ENCODE results near the gene MYL10. TPM values are rescaled to one million over a fixed set of nuclear protein-coding genes. Genes with fewer than 3 reads are reported as not detected.

MYL10 gene
- total RNA-seq, 2 experiments from 2014 or later: not detected

DNA sequence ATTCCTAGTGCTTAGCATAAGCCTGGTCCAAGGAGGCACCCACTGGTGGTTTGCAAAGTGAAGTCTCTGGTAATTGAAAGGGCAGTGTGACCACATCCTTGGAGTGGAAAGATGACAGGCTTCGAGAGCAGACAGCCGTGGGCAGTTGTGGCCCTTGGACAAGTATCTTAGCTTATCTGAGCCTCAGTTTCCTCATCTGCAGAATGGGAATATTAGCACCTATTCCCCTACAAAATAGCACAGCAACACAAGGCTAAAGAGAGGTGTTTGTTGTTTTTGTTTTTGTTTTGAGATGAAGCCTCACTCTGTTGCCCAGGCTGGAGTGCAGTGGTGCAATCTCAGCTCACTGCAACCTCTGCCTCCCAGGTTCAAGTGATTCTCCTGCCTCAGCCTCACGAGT, 29.3 kb downstream of the MYL10 start:
- H3K27ac Mint-ChIP-seq: no peak overlapping the region
- DNase-seq: no peak
- no peaks in the 10 kb centered on the region for H3K27me3 Mint-ChIP-seq
- no peak overlapping the region for H3K4me3 Mint-ChIP-seq
- no peaks in the 10 kb centered on the region for H3K36me3 Mint-ChIP-seq
- H3K9me3 Mint-ChIP-seq: no peaks in the 10 kb centered on the region
- no peaks in the 10 kb centered on the region for H3K4me1 Mint-ChIP-seq

DNA sequence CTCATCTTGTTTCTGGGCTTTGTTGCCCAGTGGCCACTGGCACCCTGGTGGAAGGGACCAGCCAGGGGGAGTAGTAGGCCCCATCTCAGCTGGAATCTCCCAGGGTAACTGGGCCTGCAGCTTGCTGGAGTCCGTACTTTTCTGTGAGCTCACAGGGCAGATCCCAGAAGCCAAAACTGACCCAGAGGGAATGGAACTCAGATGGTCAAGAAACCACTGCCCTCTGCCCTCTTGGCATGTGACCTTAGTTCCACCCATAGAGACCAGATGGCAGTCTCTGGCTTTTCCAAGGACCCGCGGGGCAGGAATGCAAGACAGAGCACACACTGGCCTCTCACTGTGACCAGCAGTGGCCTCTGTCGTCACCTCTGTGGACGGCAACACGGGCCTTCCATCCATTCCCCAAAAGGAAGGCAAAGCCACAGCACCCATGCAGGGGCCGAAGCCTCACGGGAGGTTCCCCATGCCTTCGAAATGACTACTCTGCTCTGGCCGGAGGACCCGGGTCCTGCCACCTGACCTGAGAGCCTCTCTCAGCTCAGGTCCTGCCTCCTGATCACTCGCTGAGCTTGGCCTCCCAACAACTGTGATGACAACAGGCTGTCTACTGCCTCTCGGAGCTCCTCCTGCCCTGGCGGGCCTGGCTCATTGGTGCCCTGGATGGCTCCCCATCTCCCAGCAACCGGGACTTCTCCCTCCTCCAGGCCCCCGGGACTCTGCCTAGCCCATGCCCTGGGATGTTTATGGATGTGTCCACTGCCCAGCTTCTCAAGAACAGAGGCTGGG, 29.9 kb downstream of the MYL10 start:
- Mint-ChIP-seq H3K9me3 (no peaks in the 10 kb centered on the region), H3K27me3 (no peaks in the 10 kb centered on the region), H3K4me3 (no peak overlapping the region), H3K36me3 (no peaks in the 10 kb centered on the region), H3K27ac (no peak overlapping the region), H3K4me1 (no peaks in the 10 kb centered on the region)
- no peak for DNase-seq

DNA sequence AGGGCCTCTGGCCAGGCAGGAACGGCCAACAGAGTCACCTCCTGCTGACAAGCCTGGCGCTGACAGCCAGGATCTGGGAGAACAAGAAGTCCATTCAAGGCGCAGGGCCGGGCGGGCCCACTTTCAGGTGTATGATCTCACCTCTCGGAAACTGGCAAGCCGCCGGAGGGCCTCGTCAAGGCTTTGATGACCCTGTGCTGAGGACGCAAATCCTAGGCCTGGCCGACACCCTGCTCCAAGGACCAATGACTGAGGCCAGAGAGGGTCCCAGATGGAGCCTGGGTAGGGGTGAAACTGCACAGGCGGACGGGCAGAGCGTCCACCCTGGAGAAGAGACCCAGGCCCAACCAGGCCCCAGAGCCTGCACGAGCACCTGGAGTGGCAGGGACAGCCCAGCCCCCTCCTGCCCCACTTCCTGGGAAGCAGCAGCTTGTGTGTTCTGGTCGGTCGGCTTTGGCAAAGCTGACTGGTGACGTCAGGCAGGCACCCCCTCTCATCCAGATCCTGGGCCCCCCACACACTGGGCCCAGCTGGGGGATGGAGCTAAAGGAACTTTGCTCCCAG, 30.6 kb downstream of the MYL10 start:
- H3K4me3 Mint-ChIP-seq: no peak overlapping the region
- no peaks in the 10 kb centered on the region for H3K27me3 Mint-ChIP-seq
- H3K4me1 Mint-ChIP-seq: no peaks in the 10 kb centered on the region
- no peak overlapping the region for H3K27ac Mint-ChIP-seq
- H3K36me3 Mint-ChIP-seq: no peaks in the 10 kb centered on the region
- DNase-seq: no peak
- no peaks in the 10 kb centered on the region for H3K9me3 Mint-ChIP-seq

DNA sequence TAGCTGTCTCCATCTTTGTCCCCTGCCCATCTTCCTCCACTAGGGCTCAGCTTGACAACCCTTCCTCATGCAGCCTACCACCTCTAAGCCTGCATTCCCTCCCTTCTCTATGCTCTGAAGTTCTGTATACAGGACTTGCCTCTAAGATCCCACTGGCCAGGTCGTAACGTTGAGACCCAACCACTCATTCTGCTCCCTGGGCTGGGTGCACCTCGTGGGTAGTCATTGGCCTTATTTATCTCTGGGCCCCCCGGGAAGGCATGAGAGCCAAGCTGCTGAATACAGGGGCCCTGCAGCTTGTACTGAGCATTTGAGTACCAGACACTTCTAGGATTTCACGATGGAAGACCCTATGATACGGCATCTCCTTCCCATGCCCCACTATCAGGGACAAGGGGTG, 31.2 kb downstream of the MYL10 start:
- Mint-ChIP-seq H3K4me1 (no peaks in the 10 kb centered on the region), H3K27ac (no peak overlapping the region), H3K9me3 (no peaks in the 10 kb centered on the region), H3K4me3 (no peak overlapping the region), H3K36me3 (no peaks in the 10 kb centered on the region), H3K27me3 (no peaks in the 10 kb centered on the region)
- DNase-seq: no peak

DNA sequence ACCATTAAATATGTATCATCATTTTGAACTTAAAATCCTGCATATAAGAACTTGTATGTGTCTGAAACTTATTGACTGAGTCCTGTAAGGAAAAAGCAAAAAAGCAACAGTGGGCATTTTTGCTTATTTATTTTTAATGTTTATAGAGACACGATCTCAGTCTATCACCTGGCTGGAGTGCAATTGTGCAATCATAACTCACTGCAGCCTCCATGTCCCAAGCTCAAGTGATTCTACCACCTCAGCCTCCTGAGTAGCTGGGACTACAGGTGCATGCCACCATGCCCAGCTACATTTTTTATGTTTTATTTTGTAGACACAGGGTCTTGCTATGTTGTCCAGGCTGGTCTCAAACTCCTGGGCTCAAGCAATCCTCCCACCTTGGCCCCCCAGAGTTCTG, 32.2 kb downstream of the MYL10 start:
- Mint-ChIP-seq H3K4me1 (no peaks in the 10 kb centered on the region), H3K27me3 (no peaks in the 10 kb centered on the region), H3K4me3 (no peak overlapping the region), H3K36me3 (no peaks in the 10 kb centered on the region), H3K9me3 (no peaks in the 10 kb centered on the region), H3K27ac (no peak overlapping the region)
- DNase-seq: no peak

DNA sequence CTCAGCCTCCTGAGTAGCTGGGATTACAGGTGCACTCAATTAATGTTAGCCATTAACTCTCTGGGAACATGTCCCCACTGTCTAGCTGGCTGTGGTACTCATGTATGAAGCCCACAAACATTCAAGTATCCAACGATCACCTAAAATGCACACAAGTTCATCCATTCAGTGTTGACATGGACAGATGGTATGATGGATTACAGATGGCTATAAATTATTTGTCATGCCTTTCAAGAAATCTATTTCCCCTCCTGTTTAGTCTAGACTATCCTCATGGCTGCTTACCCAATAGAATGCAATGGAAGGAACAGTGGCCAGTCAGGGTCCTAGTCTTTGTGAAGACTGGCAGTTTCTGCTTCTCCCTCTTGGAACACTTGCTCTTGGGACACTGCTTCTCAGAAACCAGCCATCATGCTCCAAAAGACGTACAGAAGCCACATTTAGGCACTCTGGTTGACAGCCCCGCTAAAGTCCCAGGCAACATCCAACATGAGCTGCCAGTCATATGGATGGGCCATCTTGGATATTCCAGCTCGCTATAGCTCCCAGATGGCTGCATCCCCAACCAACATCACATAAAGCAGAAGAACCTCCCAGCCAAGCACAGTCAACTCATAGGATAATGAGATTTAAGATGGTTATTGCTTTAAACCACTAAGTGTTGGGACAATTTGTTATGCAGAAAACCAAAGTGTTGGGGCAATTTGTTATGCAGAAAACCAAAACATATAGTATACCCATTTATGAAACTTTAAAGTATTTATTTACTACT, 33.1 kb downstream of the MYL10 start:
- H3K4me1 Mint-ChIP-seq: no peaks in the 10 kb centered on the region
- no peaks in the 10 kb centered on the region for H3K27me3 Mint-ChIP-seq
- no peaks in the 10 kb centered on the region for H3K36me3 Mint-ChIP-seq
- no peak overlapping the region for H3K4me3 Mint-ChIP-seq
- no peak for DNase-seq
- H3K27ac Mint-ChIP-seq: no peak overlapping the region
- no peaks in the 10 kb centered on the region for H3K9me3 Mint-ChIP-seq

DNA sequence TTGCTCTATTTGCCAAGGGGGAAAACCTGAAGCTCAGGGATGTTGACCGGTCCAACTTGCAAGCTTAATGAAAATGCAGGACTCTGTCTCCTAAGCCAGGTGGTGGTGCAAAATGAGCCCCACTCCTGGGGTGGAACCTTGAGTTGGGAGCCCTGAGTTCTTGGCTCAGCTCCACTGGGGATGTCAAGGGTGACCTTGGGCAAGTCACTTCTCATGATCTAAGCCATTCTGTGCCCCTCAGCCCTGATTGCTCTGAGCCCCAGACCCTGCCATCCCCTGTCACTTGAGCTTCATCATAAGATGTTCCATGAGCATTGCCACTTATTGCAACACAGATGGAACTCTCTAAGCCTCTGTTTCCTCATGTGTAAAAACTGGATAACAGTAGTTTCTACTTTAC, 33.9 kb downstream of the MYL10 start:
- no peak for DNase-seq
- H3K4me1 Mint-ChIP-seq: no peaks in the 10 kb centered on the region

DNA sequence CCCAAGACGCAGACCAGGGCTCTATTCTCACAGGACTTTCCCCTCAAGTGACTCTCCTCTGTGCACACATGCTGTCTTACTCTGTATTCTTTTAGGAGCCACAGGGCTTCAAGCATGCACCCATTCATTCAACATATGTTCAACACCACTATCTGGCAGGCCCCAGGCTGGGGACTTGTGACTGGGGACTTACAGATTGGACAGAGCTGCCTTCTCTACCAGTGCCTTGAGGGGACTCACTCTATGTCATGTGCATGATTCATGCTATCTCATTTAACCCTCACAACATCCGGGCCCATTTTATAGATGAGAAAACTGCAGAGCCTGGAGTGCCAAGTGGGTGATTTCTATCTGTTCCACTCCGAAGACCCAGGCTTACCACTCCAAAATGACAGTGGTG, 34.3 kb downstream of the MYL10 start:
- H3K27me3 Mint-ChIP-seq: no peaks in the 10 kb centered on the region
- no peak overlapping the region for H3K4me3 Mint-ChIP-seq
- H3K27ac Mint-ChIP-seq: no peak overlapping the region
- no peaks in the 10 kb centered on the region for H3K9me3 Mint-ChIP-seq
- no peaks in the 10 kb centered on the region for H3K4me1 Mint-ChIP-seq
- no peaks in the 10 kb centered on the region for H3K36me3 Mint-ChIP-seq
- no peak for DNase-seq

More for the DNA sequence above, 33.9 kb downstream of the MYL10 start:
- H3K27ac Mint-ChIP-seq: no peak overlapping the region
- no peak overlapping the region for H3K4me3 Mint-ChIP-seq
- H3K36me3 Mint-ChIP-seq: no peaks in the 10 kb centered on the region
- no peaks in the 10 kb centered on the region for H3K9me3 Mint-ChIP-seq
- no peaks in the 10 kb centered on the region for H3K27me3 Mint-ChIP-seq

DNA sequence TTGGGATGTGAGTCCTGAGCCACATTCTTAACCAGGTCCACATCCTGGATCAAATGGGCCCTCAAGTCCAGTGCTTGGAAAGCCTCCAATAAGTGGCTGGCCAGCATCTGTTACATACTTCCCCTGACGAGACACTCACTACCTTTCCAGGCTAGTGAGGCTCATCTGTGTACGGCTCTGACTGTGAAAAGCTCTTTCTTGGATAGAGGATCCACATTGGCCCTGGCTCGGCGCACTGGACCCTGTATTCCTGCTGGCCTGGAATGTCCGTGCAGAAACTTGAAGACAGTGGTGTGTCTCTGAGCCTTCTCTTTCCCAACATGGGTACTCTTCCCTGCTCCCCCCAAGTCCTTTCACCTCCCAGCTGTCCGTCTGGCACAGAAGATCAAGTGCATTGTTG, 35.5 kb downstream of the MYL10 start:
- no peak overlapping the region for H3K4me3 Mint-ChIP-seq
- H3K27me3 Mint-ChIP-seq: no peaks in the 10 kb centered on the region
- no peak overlapping the region for H3K27ac Mint-ChIP-seq
- H3K36me3 Mint-ChIP-seq: no peaks in the 10 kb centered on the region
- DNase-seq: no peak
- H3K4me1 Mint-ChIP-seq: no peaks in the 10 kb centered on the region
- no peaks in the 10 kb centered on the region for H3K9me3 Mint-ChIP-seq

DNA sequence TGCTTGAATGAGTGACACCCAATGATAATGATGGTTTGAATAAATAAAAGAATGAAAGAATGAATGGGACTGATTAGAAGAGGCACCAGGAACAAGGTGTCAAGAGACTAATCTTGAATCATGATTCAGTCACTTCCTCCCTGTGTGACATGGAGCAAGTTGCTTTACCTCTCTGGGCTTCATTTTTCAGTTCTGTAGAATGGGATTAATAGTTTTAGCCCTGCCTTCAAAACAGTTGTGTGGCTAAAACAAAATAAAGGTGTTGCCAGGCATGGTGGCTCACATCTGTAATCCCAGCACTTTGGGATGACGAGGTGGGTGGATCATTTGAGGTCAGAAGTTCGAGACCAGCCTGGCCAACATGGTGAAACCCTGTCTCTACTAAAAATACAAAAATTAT, 37.6 kb downstream of the MYL10 start:
- Mint-ChIP-seq H3K9me3 (no peaks in the 10 kb centered on the region), H3K36me3 (no peaks in the 10 kb centered on the region), H3K4me3 (no peak overlapping the region), H3K4me1 (no peaks in the 10 kb centered on the region), H3K27ac (no peak overlapping the region), H3K27me3 (no peaks in the 10 kb centered on the region)
- no peak for DNase-seq

DNA sequence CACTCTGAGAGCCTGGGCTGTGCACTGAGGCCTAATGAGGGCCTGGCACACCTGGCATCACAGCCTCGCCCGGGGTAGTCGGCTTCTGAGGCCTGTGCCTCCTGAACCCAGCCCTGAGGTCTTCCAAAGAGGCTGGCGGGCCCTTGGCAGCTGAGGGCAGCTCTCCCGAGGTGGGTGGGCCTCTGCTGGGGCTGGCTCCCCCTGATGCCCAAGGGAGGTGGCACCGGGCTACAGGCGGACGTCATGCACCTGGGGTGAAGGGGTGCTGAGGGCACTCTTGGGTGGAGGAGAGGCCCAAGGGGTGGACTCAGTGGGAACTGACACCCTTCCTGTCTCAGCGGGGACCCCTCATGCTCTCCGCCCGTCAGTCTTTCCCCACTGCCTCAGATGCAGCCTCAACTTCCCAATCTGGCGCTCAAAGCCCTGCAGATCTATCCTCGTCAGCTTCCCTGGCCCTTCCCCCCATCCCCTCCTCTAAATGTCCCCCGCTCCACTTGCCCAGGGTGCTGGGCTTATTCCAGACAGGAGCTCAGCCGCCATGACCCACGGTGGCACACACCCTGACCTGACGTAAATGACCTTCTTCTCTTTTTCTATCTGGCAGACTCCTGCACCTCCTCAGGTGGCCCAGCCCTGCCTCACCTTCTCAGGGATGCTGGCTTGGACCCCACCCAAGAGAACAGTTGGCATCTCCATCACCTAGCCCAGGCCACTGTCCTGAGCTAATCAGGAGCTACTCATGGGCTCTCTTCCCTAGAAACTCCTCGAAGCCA, 38.2 kb downstream of the MYL10 start:
- no peaks in the 10 kb centered on the region for H3K4me1 Mint-ChIP-seq
- H3K4me3 Mint-ChIP-seq: no peak overlapping the region
- H3K9me3 Mint-ChIP-seq: no peaks in the 10 kb centered on the region
- no peaks in the 10 kb centered on the region for H3K27me3 Mint-ChIP-seq
- no peak for DNase-seq
- no peaks in the 10 kb centered on the region for H3K36me3 Mint-ChIP-seq
- H3K27ac Mint-ChIP-seq: no peak overlapping the region

DNA sequence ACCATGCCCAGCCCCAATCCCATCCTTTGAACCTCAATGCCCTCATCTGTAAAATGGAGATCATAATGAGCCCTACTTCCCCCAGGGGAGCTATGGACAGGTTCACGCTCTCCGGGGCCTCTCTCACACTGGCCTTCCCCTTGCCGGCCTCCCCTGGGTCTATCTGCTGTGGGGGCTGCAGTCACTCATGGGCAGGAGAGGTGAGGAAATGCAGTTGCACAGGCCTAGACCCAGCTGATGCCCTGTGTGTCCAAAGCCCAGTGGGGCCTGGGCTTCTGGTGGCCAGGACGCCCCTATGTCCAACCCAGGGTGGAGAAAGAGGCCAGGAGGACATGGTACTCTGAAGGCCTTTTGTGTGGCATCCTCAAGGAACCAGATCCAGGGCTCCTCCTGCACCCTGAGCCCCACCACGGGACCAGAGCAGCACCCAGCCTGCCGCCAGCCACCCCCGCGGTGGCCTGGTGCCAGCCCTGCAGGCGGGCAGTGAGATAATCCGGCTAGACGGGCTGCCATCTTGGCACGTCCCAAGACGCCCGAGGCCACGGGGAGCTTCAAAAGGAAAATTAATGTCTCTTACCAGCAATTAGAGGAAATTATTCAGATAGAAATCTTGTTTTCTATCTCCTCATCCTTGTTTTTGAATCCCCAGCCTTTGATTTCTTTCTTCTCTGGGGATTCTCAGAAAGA, 39.0 kb downstream of the MYL10 start:
- H3K27me3 Mint-ChIP-seq: no peaks in the 10 kb centered on the region
- no peaks in the 10 kb centered on the region for H3K4me1 Mint-ChIP-seq
- H3K36me3 Mint-ChIP-seq: no peaks in the 10 kb centered on the region
- no peak overlapping the region for H3K27ac Mint-ChIP-seq
- no peak overlapping the region for H3K4me3 Mint-ChIP-seq
- H3K9me3 Mint-ChIP-seq: no peaks in the 10 kb centered on the region
- no peak for DNase-seq

DNA sequence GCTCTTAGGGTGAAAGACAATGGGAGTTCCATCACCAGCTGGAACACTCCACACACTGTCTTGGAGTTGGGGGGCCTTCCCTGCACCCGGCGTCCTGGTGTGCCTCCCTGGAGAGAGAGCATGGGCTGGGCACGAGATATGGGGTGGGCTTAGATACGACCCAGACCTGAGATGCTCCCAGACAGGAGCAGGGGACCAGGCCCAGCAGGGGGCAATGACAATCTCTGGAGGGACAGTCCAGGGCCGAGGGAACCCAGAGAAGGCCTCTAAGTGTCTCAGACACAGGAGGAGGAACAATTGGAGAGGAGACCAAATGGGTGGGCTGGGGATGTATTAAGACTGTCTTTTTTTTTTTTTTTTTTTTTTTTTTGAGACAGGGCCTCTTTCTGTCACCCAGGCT, 40.0 kb downstream of the MYL10 start:
- DNase-seq: no peak
- no peaks in the 10 kb centered on the region for H3K9me3 Mint-ChIP-seq
- no peaks in the 10 kb centered on the region for H3K4me1 Mint-ChIP-seq
- no peak overlapping the region for H3K4me3 Mint-ChIP-seq
- H3K27ac Mint-ChIP-seq: no peak overlapping the region
- H3K27me3 Mint-ChIP-seq: no peaks in the 10 kb centered on the region
- H3K36me3 Mint-ChIP-seq: no peaks in the 10 kb centered on the region

DNA sequence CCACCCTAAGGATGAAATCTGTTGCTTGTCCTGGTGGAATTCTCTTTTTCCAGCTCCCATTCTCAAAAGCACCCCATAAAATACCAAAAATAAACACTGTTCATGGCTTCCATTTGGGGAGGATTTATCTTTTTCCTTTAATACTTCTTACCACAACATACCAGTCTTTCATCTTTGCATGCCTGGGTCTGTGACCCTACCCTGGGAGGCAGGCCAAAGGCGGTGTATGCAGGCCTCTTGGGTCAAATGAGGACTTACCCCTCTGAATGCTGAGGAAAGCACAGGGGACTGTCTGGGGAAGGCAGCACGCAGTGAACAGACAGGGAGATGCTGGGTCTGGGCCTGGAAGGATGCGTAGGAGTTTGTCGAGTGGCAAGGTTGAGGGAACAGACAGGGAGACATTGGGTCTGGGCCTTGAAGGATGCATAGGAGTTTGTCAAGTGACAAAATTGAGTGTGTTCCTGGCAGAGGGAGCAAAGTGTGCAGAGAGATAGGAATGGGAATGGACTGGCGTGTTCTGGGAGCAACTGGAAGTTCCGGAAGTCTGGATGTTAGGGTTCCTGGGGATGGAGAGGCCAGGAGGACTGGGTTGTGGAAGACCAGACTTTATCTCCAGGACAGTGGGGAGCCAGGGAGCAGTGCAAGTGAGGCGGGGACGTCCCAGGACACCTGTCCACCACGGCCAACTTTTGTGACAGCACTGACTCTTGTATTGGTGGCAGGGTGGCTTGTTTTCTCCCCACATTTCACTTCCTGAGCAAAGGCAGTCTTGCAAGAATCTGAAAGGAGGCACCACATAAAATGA, 40.8 kb downstream of the MYL10 start:
- Mint-ChIP-seq H3K4me3 (no peak overlapping the region), H3K27ac (no peak overlapping the region), H3K4me1 (no peaks in the 10 kb centered on the region), H3K36me3 (no peaks in the 10 kb centered on the region), H3K9me3 (no peaks in the 10 kb centered on the region), H3K27me3 (no peaks in the 10 kb centered on the region)
- DNase-seq: no peak

Data from activated naive CD8-positive, alpha-beta T cell treated with anti-CD3 and anti-CD28 coated beads for 36 hours (primary cell).